Ishikawa (cell line): ENCODE data around the gene CYP2D6.

Experiments
- CEBPB ChIP-seq: IDR thresholded peaks from 2 replicates; pipeline ENCODE4 v1.6.1; 2012
- EGR1 ChIP-seq: IDR thresholded peaks from 2 replicates; pipeline ENCODE4 v1.6.1; 2012
- FOXM1 ChIP-seq: IDR thresholded peaks from 2 replicates; pipeline ENCODE4 v1.6.1; 2012; ENCODE audit warnings: low read depth, borderline replicate concordance
- NFIC ChIP-seq: IDR thresholded peaks from 2 replicates; pipeline ENCODE4 v1.6.1; 2012
- TF ChIP-seq, protein P1 (sequence below): IDR thresholded peaks from 2 replicates; pipeline ENCODE4 v1.6.1; 2012; ENCODE audit warnings: low read depth, mild to moderate bottlenecking

DNA sequence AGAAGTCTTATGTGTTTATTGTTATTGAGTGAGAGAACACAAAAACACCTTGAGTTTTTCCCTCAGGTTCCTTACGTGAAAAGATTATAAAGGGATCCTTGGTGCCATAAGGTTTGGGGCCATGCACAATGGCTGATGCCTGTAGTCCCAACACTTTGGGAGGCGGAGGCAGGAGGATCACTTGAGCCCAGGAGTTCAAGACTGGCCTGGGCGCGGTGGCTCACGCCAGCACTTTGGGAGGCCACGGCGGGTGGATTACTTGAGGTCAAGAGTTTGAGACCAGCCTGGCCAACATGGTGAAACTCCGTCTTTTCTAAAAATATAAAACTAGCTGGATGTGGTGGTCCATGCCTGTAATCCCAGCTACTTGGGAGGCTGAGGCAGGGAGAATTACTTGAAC, 45.7 kb downstream of the CYP2D6 start:
- TF ChIP-seq CEBPB: no peak
- TF ChIP-seq, protein P1, sequence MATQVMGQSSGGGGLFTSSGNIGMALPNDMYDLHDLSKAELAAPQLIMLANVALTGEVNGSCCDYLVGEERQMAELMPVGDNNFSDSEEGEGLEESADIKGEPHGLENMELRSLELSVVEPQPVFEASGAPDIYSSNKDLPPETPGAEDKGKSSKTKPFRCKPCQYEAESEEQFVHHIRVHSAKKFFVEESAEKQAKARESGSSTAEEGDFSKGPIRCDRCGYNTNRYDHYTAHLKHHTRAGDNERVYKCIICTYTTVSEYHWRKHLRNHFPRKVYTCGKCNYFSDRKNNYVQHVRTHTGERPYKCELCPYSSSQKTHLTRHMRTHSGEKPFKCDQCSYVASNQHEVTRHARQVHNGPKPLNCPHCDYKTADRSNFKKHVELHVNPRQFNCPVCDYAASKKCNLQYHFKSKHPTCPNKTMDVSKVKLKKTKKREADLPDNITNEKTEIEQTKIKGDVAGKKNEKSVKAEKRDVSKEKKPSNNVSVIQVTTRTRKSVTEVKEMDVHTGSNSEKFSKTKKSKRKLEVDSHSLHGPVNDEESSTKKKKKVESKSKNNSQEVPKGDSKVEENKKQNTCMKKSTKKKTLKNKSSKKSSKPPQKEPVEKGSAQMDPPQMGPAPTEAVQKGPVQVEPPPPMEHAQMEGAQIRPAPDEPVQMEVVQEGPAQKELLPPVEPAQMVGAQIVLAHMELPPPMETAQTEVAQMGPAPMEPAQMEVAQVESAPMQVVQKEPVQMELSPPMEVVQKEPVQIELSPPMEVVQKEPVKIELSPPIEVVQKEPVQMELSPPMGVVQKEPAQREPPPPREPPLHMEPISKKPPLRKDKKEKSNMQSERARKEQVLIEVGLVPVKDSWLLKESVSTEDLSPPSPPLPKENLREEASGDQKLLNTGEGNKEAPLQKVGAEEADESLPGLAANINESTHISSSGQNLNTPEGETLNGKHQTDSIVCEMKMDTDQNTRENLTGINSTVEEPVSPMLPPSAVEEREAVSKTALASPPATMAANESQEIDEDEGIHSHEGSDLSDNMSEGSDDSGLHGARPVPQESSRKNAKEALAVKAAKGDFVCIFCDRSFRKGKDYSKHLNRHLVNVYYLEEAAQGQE: no peak
- TF ChIP-seq EGR1: no peak
- no peak for TF ChIP-seq NFIC
- TF ChIP-seq FOXM1: no peak
